HEK293 (cell line): Measurements from ENCODE around the gene SYCP2.

Experiments
- CTCF ChIA-PET: fragments of 350-600 bp; formaldehyde crosslinking; extraction: SDS; loops from one replicate; lab custom pipeline; 2021; ENCODE audit warnings: antibody characterized with exemption; lab: Yijun Ruan, JAX
- POLR2A ChIA-PET: fragments of 300-600 bp; formaldehyde crosslinking; extraction: SDS; loops from one replicate; lab custom pipeline; 2020; ENCODE audit warnings: antibody characterized with exemption, inconsistent platforms; lab: Yijun Ruan, JAX
- H3K27ac ChIP-seq: fragments of 200-500 bp; sonication (Bioruptor generic); 2 replicates; pipeline ENCODE4 v1.5.1; 2014; ENCODE audit warnings: low read depth, low read length, control low read depth, inconsistent platforms; ENCODE audit errors: extremely low read depth
- H3K36me3 ChIP-seq, 2 experiments: fragments of 200-500 bp in 1 of 2; sonication (Bioruptor generic) in 1 of 2; 1 replicate in 1 of 2; 2 replicates in 1 of 2; pipeline ENCODE4 v1.5.1; 2014 to 2017; ENCODE audit warnings: inconsistent platforms in 2 of 2, low read length in 2 of 2; ENCODE audit not compliant: control insufficient read depth in 2 of 2, insufficient read depth in 1 of 2
- H3K4me1 ChIP-seq: fragments of 200-500 bp; sonication (Bioruptor generic); 2 replicates; pipeline ENCODE4 v1.5.1; 2014; ENCODE audit warnings: mild to moderate bottlenecking, low read length, inconsistent platforms; ENCODE audit not compliant: control insufficient read depth, insufficient read depth
- H3K4me3 ChIP-seq: 2 replicates; pipeline ENCODE4 v1.5.1; 2011; ENCODE audit warnings: low read depth, mild to moderate bottlenecking, control low read depth, low read length, moderate library complexity
- H3K9me3 ChIP-seq: fragments of 200-500 bp; sonication (Bioruptor generic); 2 replicates; pipeline ENCODE4 v1.5.1; 2014; ENCODE audit warnings: low read depth, low read length, inconsistent platforms; ENCODE audit not compliant: control insufficient read depth, insufficient read depth
- ATF2 ChIP-seq: fragments of 450-650 bp; formaldehyde crosslinking; IDR thresholded peaks from 2 replicates; pipeline ENCODE4 v1.5.1; 2016; ENCODE audit warnings: missing biosample characterization, missing genetic modification characterization, low read depth
- GLI2 ChIP-seq: fragments of 450-650 bp; formaldehyde crosslinking; IDR thresholded peaks from 2 replicates; pipeline ENCODE4; 2017; ENCODE audit warnings: missing biosample characterization, missing genetic modification characterization, low read depth, borderline replicate concordance
- PRDM2 ChIP-seq: fragments of 450-650 bp; formaldehyde crosslinking; IDR thresholded peaks from 2 replicates; pipeline ENCODE4 v1.5.1; 2016; ENCODE audit warnings: missing biosample characterization, missing genetic modification characterization, borderline replicate concordance
- SALL2 ChIP-seq: fragments of 450-650 bp; formaldehyde crosslinking; IDR thresholded peaks from 2 replicates; pipeline ENCODE4 v1.5.0; 2017; ENCODE audit warnings: missing biosample characterization, mild to moderate bottlenecking, missing genetic modification characterization, borderline replicate concordance
- YY2 ChIP-seq: fragments of 450-650 bp; formaldehyde crosslinking; IDR thresholded peaks from 2 replicates; pipeline ENCODE4 v1.5.1; 2016; ENCODE audit warnings: missing biosample characterization, missing genetic modification characterization
- ZBTB21 ChIP-seq: fragments of 450-650 bp; formaldehyde crosslinking; IDR thresholded peaks from 2 replicates; pipeline ENCODE4 v1.5.1; 2017; ENCODE audit warnings: missing biosample characterization, missing genetic modification characterization
- ZNF174 ChIP-seq: fragments of 450-650 bp; formaldehyde crosslinking; IDR thresholded peaks from 2 replicates; pipeline ENCODE4 v1.5.0; 2017; ENCODE audit warnings: missing biosample characterization, mild to moderate bottlenecking, missing genetic modification characterization
- ZNF211 ChIP-seq: fragments of 450-650 bp; formaldehyde crosslinking; IDR thresholded peaks from 2 replicates; pipeline ENCODE4 v1.5.1; 2016; ENCODE audit warnings: low read depth, missing biosample characterization, missing genetic modification characterization
- ZNF221 ChIP-seq: fragments of 450-650 bp; formaldehyde crosslinking; IDR thresholded peaks from 2 replicates; pipeline ENCODE4 v1.5.1; 2017; ENCODE audit warnings: missing biosample characterization, missing genetic modification characterization, borderline replicate concordance
- ZNF416 ChIP-seq: fragments of 450-650 bp; formaldehyde crosslinking; IDR thresholded peaks from 2 replicates; pipeline ENCODE4 v1.5.1; 2016; ENCODE audit warnings: missing biosample characterization, missing genetic modification characterization
- ZNF580 ChIP-seq: fragments of 450-650 bp; formaldehyde crosslinking; IDR thresholded peaks from 2 replicates; pipeline ENCODE4 v1.5.1; 2016; ENCODE audit warnings: missing biosample characterization, missing genetic modification characterization
- ZNF600 ChIP-seq: fragments of 450-650 bp; formaldehyde crosslinking; IDR thresholded peaks from 2 replicates; pipeline ENCODE4 v1.5.1; 2016; ENCODE audit warnings: missing biosample characterization, missing genetic modification characterization
- ZNF660 ChIP-seq: fragments of 450-650 bp; IDR thresholded peaks from 2 replicates; pipeline ENCODE4 v1.5.1; 2018; ENCODE audit warnings: missing biosample characterization, mild to moderate bottlenecking, missing genetic modification characterization
- ZNF670 ChIP-seq: fragments of 450-650 bp; formaldehyde crosslinking; IDR thresholded peaks from 2 replicates; pipeline ENCODE4 v1.5.1; 2016; ENCODE audit warnings: missing biosample characterization, missing genetic modification characterization, low read depth
- ZSCAN5A ChIP-seq: fragments of 450-650 bp; formaldehyde crosslinking; IDR thresholded peaks from 2 replicates; pipeline ENCODE4 v1.5.1; 2016; ENCODE audit warnings: missing biosample characterization, missing genetic modification characterization
- ZXDB ChIP-seq: fragments of 450-650 bp; formaldehyde crosslinking; IDR thresholded peaks from 2 replicates; pipeline ENCODE4 v1.5.1; 2016; ENCODE audit warnings: missing biosample characterization, missing genetic modification characterization

The SYCP2 gene

GRCh38 chr20:59821201-59821600, 112.2 kb downstream of the SYCP2 start:
- CTCF ChIA-PET, result interaction anchor here (1.1 kb wide), 1 partner anchor 38 kb away, joined by 3 read pairs; no protein-coding TSS in a partner anchor
- H3K36me3 ChIP-seq, result no peaks in the 10 kb centered on the region
- TF ChIP-seq PRDM2 (tag by site-specific recombination), result no peak
- no peak for TF ChIP-seq ZNF416
- TF ChIP-seq SALL2, result no peak
- TF ChIP-seq ZNF600, result no peak
- TF ChIP-seq ZBTB21 (tag by site-specific recombination), result no peak
- TF ChIP-seq YY2 (tag by site-specific recombination), result no peak
- TF ChIP-seq ZSCAN5A (tag by site-specific recombination), result no peak
- no peak for TF ChIP-seq ZNF660
- no peak for TF ChIP-seq ZNF211
- no peak for TF ChIP-seq ZNF580 (tag by site-specific recombination)
- no peak for TF ChIP-seq ZNF670 (tag by site-specific recombination)
- no peak for TF ChIP-seq GLI2 (tag by site-specific recombination)
- no peak for TF ChIP-seq ZNF221 (tag by site-specific recombination)
- no peak for TF ChIP-seq ATF2 (tag by site-specific recombination)
- no peak for TF ChIP-seq ZNF174
- no peak for TF ChIP-seq ZXDB
- POLR2A ChIA-PET, result no interaction called here
- no peak overlapping the region for H3K27ac ChIP-seq
- no peaks in the 10 kb centered on the region for H3K9me3 ChIP-seq
- H3K4me3 ChIP-seq, result no peak overlapping the region
- H3K4me1 ChIP-seq, result no peaks in the 10 kb centered on the region; the same call in 1 of the 2 replicates
